ENCODE data around the gene UBE2J1. TPM values are rescaled to one million over a fixed set of nuclear protein-coding genes. Genes with fewer than 3 reads are reported as not detected.

Gene UBE2J1
- polyA plus RNA-seq, 1 donor (not counting 4 experiments of a cell fraction or from before 2014, with no cell fraction given): 26.7 TPM

DNA sequence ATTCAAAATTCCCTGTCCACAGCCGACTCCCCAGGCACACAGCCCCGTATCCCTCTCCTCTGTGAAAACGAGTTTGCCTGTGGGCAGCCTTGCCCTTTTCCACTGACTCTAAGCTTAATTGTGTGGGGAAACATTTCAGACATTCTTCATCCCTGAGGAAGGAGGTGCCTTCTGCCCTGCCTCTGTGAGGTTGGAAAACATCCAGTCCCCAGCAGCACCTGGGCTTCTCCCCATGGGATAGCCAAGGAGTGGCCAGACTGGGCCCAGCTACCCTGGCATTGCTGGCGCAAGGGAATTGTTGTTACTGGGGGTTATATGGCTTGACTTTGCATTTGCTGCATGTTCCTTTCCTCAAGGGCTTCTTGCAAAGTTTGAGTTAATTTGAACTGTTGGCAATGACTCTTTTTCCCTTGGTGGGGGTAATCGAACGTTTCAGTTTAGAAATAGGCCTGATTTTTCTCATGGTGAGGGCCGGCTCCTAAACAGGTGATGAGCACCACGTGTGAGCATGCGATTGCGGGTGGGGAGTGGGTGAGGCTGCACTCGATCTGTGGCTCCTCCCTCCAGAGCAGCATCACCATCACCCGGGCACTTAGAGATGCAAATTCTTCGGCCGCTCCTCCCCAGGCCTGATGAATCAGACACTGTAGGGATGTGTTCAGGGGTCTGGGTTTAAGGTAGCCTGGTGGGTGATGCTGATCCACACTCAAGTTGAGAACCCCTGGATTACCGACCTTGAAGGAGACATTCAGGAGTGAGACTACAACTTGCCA, 67.4 kb downstream of the UBE2J1 start:
- TF ChIP-seq EZH2 (IDR thresholded peaks at IDR 0.05; ENCODE audit: low read length): no peak
- TF ChIP-seq, protein P1, sequence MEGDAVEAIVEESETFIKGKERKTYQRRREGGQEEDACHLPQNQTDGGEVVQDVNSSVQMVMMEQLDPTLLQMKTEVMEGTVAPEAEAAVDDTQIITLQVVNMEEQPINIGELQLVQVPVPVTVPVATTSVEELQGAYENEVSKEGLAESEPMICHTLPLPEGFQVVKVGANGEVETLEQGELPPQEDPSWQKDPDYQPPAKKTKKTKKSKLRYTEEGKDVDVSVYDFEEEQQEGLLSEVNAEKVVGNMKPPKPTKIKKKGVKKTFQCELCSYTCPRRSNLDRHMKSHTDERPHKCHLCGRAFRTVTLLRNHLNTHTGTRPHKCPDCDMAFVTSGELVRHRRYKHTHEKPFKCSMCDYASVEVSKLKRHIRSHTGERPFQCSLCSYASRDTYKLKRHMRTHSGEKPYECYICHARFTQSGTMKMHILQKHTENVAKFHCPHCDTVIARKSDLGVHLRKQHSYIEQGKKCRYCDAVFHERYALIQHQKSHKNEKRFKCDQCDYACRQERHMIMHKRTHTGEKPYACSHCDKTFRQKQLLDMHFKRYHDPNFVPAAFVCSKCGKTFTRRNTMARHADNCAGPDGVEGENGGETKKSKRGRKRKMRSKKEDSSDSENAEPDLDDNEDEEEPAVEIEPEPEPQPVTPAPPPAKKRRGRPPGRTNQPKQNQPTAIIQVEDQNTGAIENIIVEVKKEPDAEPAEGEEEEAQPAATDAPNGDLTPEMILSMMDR (optimal IDR thresholded peaks at IDR 0.05 in 1 of 3, IDR thresholded peaks at IDR 0.05 in 1 of 3, conservative IDR thresholded peaks at IDR 0.05 in 1 of 3; ENCODE audit: extremely low read depth in 1 of 3, insufficient read depth in 2 of 3, low read length in 3 of 3): no peak
- DNase-seq (ENCODE audit: low read depth, low spot score) (no peak), FAIRE-seq (no peak)
- no peaks in the 10 kb centered on the region for H3K79me2 ChIP-seq (ENCODE audit: control insufficient read depth, insufficient read depth, low read length)
- H3K4me2 ChIP-seq (ENCODE audit: control insufficient read depth, extremely low read depth, insufficient read depth, low read depth, low read length): no peak overlapping the region
- no peaks in the 10 kb centered on the region for H4K20me1 ChIP-seq (ENCODE audit: control insufficient read depth, extremely low read depth, insufficient read depth, low read length)
- no peaks in the 10 kb centered on the region for H3K9me3 ChIP-seq (ENCODE audit: control insufficient read depth, low read depth, low read length)
- peaks cover 51% of the 10 kb centered on the region for H3K27me3 ChIP-seq (ENCODE audit: control insufficient read depth, extremely low read depth, insufficient read depth, low read length)
- dilution Hi-C loops (cut with MboI; ENCODE audit: extremely low pct_ligation_motif_present, low sequenced_read_pairs): no loop called here
- H3K4me3 ChIP-seq (ENCODE audit: control insufficient read depth in 2 of 3, extremely low read depth in 1 of 3, insufficient read depth in 2 of 3, low read depth in 1 of 3, low read length in 3 of 3): no peak overlapping the region
- H3K9ac ChIP-seq (ENCODE audit: control insufficient read depth, extremely low read depth, insufficient read depth, low read length): no peak overlapping the region
- H3K36me3 ChIP-seq (ENCODE audit: control insufficient read depth in 2 of 2, extremely low read depth in 1 of 2, insufficient read depth in 2 of 2, low read length in 2 of 2): no peaks in the 10 kb centered on the region
- H3K27ac ChIP-seq (ENCODE audit: control insufficient read depth, insufficient read depth, low read length): no peak overlapping the region
- no peaks in the 10 kb centered on the region for H3K9me1 ChIP-seq (ENCODE audit: control insufficient read depth, extremely low read depth, insufficient read depth, low read length)
- no peak overlapping the region for H2AFZ ChIP-seq (ENCODE audit: control insufficient read depth, low read length)
- H3K4me1 ChIP-seq (ENCODE audit: control insufficient read depth, extremely low read depth, insufficient read depth, low read length): no peaks in the 10 kb centered on the region

DNA sequence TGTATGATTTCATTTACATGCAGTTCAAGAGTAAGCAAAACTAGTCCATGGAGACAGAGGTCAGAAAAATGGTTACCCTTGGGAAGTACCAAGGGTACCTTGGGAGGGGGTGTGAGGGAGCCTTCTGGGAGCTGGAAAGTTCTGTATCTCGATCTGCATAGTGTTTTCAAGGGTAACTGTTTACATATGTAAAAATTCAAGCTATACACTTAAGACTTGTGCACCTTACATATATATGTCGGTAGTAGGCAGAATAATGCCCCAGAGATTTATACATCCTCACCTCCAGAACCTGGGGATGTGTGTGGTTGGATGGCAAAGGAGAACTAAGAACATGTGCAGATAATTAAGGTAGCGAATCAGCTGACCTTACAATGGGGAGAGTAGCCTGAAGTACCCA, 68.4 kb downstream of the UBE2J1 start:
- no peak overlapping the region for H3K4me2 ChIP-seq (ENCODE audit: control insufficient read depth, extremely low read depth, insufficient read depth, low read depth, low read length)
- H3K36me3 ChIP-seq (ENCODE audit: control insufficient read depth in 2 of 2, extremely low read depth in 1 of 2, insufficient read depth in 2 of 2, low read length in 2 of 2): no peaks in the 10 kb centered on the region
- H4K20me1 ChIP-seq (ENCODE audit: control insufficient read depth, extremely low read depth, insufficient read depth, low read length): no peaks in the 10 kb centered on the region
- no peak overlapping the region for H3K27ac ChIP-seq (ENCODE audit: control insufficient read depth, insufficient read depth, low read length)
- H3K9me1 ChIP-seq (ENCODE audit: control insufficient read depth, extremely low read depth, insufficient read depth, low read length): no peaks in the 10 kb centered on the region
- H3K4me3 ChIP-seq (ENCODE audit: control insufficient read depth in 2 of 3, extremely low read depth in 1 of 3, insufficient read depth in 2 of 3, low read depth in 1 of 3, low read length in 3 of 3): no peak overlapping the region
- TF ChIP-seq, protein P1 (optimal IDR thresholded peaks at IDR 0.05 in 1 of 3, IDR thresholded peaks at IDR 0.05 in 1 of 3, conservative IDR thresholded peaks at IDR 0.05 in 1 of 3; ENCODE audit: extremely low read depth in 1 of 3, insufficient read depth in 2 of 3, low read length in 3 of 3): no peak
- TF ChIP-seq EZH2 (IDR thresholded peaks at IDR 0.05; ENCODE audit: low read length): no peak
- peaks cover 41% of the 10 kb centered on the region for H3K27me3 ChIP-seq (ENCODE audit: control insufficient read depth, extremely low read depth, insufficient read depth, low read length)
- no peak overlapping the region for H3K9ac ChIP-seq (ENCODE audit: control insufficient read depth, extremely low read depth, insufficient read depth, low read length)
- dilution Hi-C loops (cut with MboI; ENCODE audit: extremely low pct_ligation_motif_present, low sequenced_read_pairs): no loop called here
- H3K79me2 ChIP-seq (ENCODE audit: control insufficient read depth, insufficient read depth, low read length): no peaks in the 10 kb centered on the region
- no peak overlapping the region for H2AFZ ChIP-seq (ENCODE audit: control insufficient read depth, low read length)
- H3K4me1 ChIP-seq (ENCODE audit: control insufficient read depth, extremely low read depth, insufficient read depth, low read length): no peaks in the 10 kb centered on the region
- no peak for DNase-seq (ENCODE audit: low read depth, low spot score)
- no peak for FAIRE-seq
- no peaks in the 10 kb centered on the region for H3K9me3 ChIP-seq (ENCODE audit: control insufficient read depth, low read depth, low read length)
